H1 (cell line): ENCODE results near the gene PLPPR4. TPM values are rescaled to one million over a fixed set of nuclear protein-coding genes. Genes with fewer than 3 reads are reported as not detected.

ENCODE experiments used
- CTCF ChIA-PET: fragments of 300-600 bp; sonication (Branson Sonifier 250); formaldehyde crosslinking; loops from one replicate; lab custom pipeline; 2021; ENCODE audit not compliant: partially characterized antibody; lab: Charles Lee
- POLR2A ChIA-PET: fragments of 300-600 bp; sonication (Branson Sonifier 250); formaldehyde crosslinking; loops from one replicate; lab custom pipeline; 2021; ENCODE audit warnings: inconsistent platforms; ENCODE audit not compliant: partially characterized antibody; lab: Charles Lee
- DNase-seq, 2 experiments: peaks; one replicate each; pipeline versions ENCODE4 v3.0.0 to v3.0.0-alpha.2; 2010 to 2022; ENCODE audit warnings: low spot score in 2 of 2, low read depth in 1 of 2, mixed read lengths in 1 of 2
- FAIRE-seq: peaks from 2 replicates; lab custom pipeline; 2011; peaks lifted over from hg19 to GRCh38; lab: Jason Lieb, UNC
- H2AFZ ChIP-seq: 2 replicates; pipeline ENCODE4 v1.8.1; 2012; ENCODE audit warnings: low read length, inconsistent platforms
- H2AK5ac ChIP-seq: 2 replicates; pipeline ENCODE4 v1.6.1; 2013; ENCODE audit warnings: low read depth, low read length
- H2BK120ac ChIP-seq: replicated peaks from 2 replicates; pipeline ENCODE3; 2013; ENCODE audit warnings: low read depth, low read length, inconsistent platforms
- H2BK12ac ChIP-seq: 2 replicates; pipeline ENCODE4 v1.6.1; 2013; ENCODE audit warnings: low read depth, low read length
- H2BK15ac ChIP-seq: 2 replicates; pipeline ENCODE4 v1.6.1; 2013; ENCODE audit warnings: low read length
- H2BK20ac ChIP-seq: 2 replicates; pipeline ENCODE4 v1.6.1; 2013; ENCODE audit warnings: low read length
- H2BK5ac ChIP-seq: 2 replicates; pipeline ENCODE4 v1.6.1; 2013; ENCODE audit warnings: low read depth, low read length
- H3K14ac ChIP-seq: 2 replicates; pipeline ENCODE4 v1.6.1; 2013; ENCODE audit warnings: inconsistent platforms; ENCODE audit not compliant: insufficient read length
- H3K18ac ChIP-seq: 2 replicates; pipeline ENCODE4 v1.6.1; 2013; ENCODE audit warnings: low read length; ENCODE audit errors: extremely low read depth
- H3K23ac ChIP-seq: 2 replicates; pipeline ENCODE4 v1.6.1; 2013; ENCODE audit warnings: inconsistent platforms; ENCODE audit not compliant: insufficient read length
- H3K23me2 ChIP-seq: 2 replicates; pipeline ENCODE4 v1.6.1; 2013; ENCODE audit warnings: low read depth, low read length
- H3K27ac ChIP-seq: 2 replicates; pipeline ENCODE4 v1.6.1; 2011; ENCODE audit warnings: low read depth, low read length, inconsistent platforms
- H3K27me3 ChIP-seq, 4 experiments: replicated peaks in 1 of 4; 1 replicate in 1 of 4; 2 replicates in 3 of 4; pipeline versions ENCODE4 v1.6.1 to v1.8.1; 2011 to 2013; ENCODE audit warnings: low read length in 3 of 4, mild to moderate bottlenecking in 3 of 4, inconsistent platforms in 2 of 4, mixed read lengths in 2 of 4, moderate library complexity in 1 of 4; ENCODE audit not compliant: control insufficient read depth in 3 of 4, insufficient read depth in 3 of 4; ENCODE audit errors: extremely low read depth in 1 of 4
- H3K36me3 ChIP-seq, 4 experiments: 2 replicates each; pipeline versions ENCODE4 v1.6.1 to v1.8.1; 2011 to 2013; ENCODE audit warnings: mild to moderate bottlenecking in 4 of 4, low read length in 3 of 4, moderate library complexity in 2 of 4, control low read depth in 1 of 4, inconsistent platforms in 1 of 4; ENCODE audit not compliant: insufficient read depth in 4 of 4, control insufficient read depth in 2 of 4
- H3K4ac ChIP-seq: replicated peaks from 2 replicates; pipeline ENCODE3; 2013; ENCODE audit warnings: low read length, low read depth, mixed read lengths, inconsistent platforms; ENCODE audit not compliant: insufficient read length
- H3K4me1 ChIP-seq, 4 experiments: replicated peaks in 1 of 4; 1 replicate in 1 of 4; 2 replicates in 3 of 4; pipeline versions ENCODE4 v1.6.1 to v1.8.1; 2011 to 2013; ENCODE audit warnings: low read length in 3 of 4, inconsistent platforms in 2 of 4, mixed read lengths in 1 of 4; ENCODE audit not compliant: insufficient read depth in 4 of 4, control insufficient read depth in 3 of 4
- H3K4me2 ChIP-seq, 2 experiments: 2 replicates each; pipeline versions ENCODE4 v1.6.1 to v1.8.1; 2011 to 2013; ENCODE audit warnings: low read depth in 2 of 2, low read length in 2 of 2, control low read depth in 1 of 2, inconsistent platforms in 1 of 2, mild to moderate bottlenecking in 1 of 2; ENCODE audit not compliant: insufficient read depth in 1 of 2
- H3K4me3 ChIP-seq, 4 experiments: fragments of 200-600, 300-600 bp in 1 of 4; sonication (generic), shearing (Covaris generic), sonication (Bioruptor Twin) in 1 of 4; 2 replicates each; pipeline versions ENCODE4 v1.5.1 to v1.8.1; 2011 to 2016; ENCODE audit warnings: low read length in 4 of 4, low read depth in 3 of 4, control low read depth in 2 of 4, inconsistent platforms in 2 of 4, mild to moderate bottlenecking in 2 of 4, mixed read lengths in 1 of 4, moderate library complexity in 1 of 4; ENCODE audit not compliant: insufficient read depth in 2 of 4; ENCODE audit errors: extremely low read depth in 1 of 4
- H3K56ac ChIP-seq: replicated peaks from 2 replicates; pipeline ENCODE3; 2013; ENCODE audit warnings: low read depth, mild to moderate bottlenecking, mixed read lengths, low read length, inconsistent platforms; ENCODE audit not compliant: insufficient read length
- H3K79me1 ChIP-seq: 2 replicates; pipeline ENCODE4 v1.6.1; 2013; ENCODE audit warnings: low read depth, low read length, control low read depth
- H3K79me2 ChIP-seq, 2 experiments: 2 replicates each; pipeline versions ENCODE4 v1.6.1 to v1.8.1; 2012 to 2013; ENCODE audit warnings: low read length in 2 of 2, mild to moderate bottlenecking in 2 of 2, inconsistent platforms in 1 of 2; ENCODE audit not compliant: insufficient read depth in 2 of 2, control insufficient read depth in 1 of 2
- H3K9ac ChIP-seq, 4 experiments: replicated peaks in 1 of 4; 1 replicate in 1 of 4; 2 replicates in 3 of 4; pipeline versions ENCODE4 v1.6.1 to v1.8.1; 2011 to 2013; ENCODE audit warnings: low read depth in 3 of 4, low read length in 3 of 4, control low read depth in 2 of 4, mild to moderate bottlenecking in 2 of 4, moderate library complexity in 2 of 4, inconsistent platforms in 1 of 4; ENCODE audit errors: extremely low read depth in 1 of 4
- H3K9me3 ChIP-seq, 2 experiments: 2 replicates each; pipeline versions ENCODE4 v1.6.1 to v1.8.1; 2012 to 2013; ENCODE audit warnings: mild to moderate bottlenecking in 2 of 2, moderate library complexity in 2 of 2, control low read depth in 1 of 2, inconsistent platforms in 1 of 2, low read depth in 1 of 2, low read length in 1 of 2, mixed read lengths in 1 of 2; ENCODE audit not compliant: insufficient read depth in 2 of 2
- H4K20me1 ChIP-seq, 2 experiments: replicated peaks in 1 of 2; 2 replicates each; pipeline versions ENCODE3 to v1.8.1; 2011 to 2013; ENCODE audit warnings: inconsistent platforms in 2 of 2, low read length in 2 of 2, mild to moderate bottlenecking in 1 of 2; ENCODE audit not compliant: insufficient read depth in 2 of 2, control insufficient read depth in 1 of 2
- H4K5ac ChIP-seq: 2 replicates; pipeline ENCODE4 v1.6.1; 2013; ENCODE audit warnings: low read length, low read depth, mixed read lengths, inconsistent platforms; ENCODE audit not compliant: insufficient read length
- H4K8ac ChIP-seq: 2 replicates; pipeline ENCODE4 v1.8.0; 2013; ENCODE audit warnings: mild to moderate bottlenecking, moderate library complexity, low read length, inconsistent platforms; ENCODE audit not compliant: insufficient read depth; ENCODE audit errors: extremely low read depth
- H4K91ac ChIP-seq: replicated peaks from 2 replicates; pipeline ENCODE3; 2013; ENCODE audit warnings: low read length, mixed read lengths, inconsistent platforms; ENCODE audit not compliant: insufficient read length
- CREB1 ChIP-seq: IDR thresholded peaks from 2 replicates; pipeline ENCODE4 v1.6.1; 2012; ENCODE audit warnings: inconsistent platforms
- JUND ChIP-seq: IDR thresholded peaks from 2 replicates; pipeline ENCODE4 v1.6.1; 2011; ENCODE audit warnings: mild to moderate bottlenecking, improper control_type of control experiment, low read length
- SP2 ChIP-seq: IDR thresholded peaks from 2 replicates; pipeline ENCODE4 v1.6.1; 2012; ENCODE audit warnings: mild to moderate bottlenecking, low read length, inconsistent platforms
- TCF12 ChIP-seq: IDR thresholded peaks from 2 replicates; pipeline ENCODE4 v1.6.1; 2011; ENCODE audit warnings: low read depth, mild to moderate bottlenecking, low read length
- WGBS, 2 experiments: shearing (Covaris generic) in 1 of 2; methylation state at CpG; one replicate each; pipeline versions ENCODE4 v1.1.6 to v1.1.7; 2013 to 2015; ENCODE audit warnings: low lambda C conversion rate in 2 of 2, mixed read lengths in 2 of 2, inconsistent platforms in 1 of 2, low coverage in 1 of 2, missing lambda C conversion rate in 1 of 2; ENCODE audit not compliant: insufficient replicate concordance in 2 of 2, insufficient coverage in 1 of 2, insufficient read length in 1 of 2; ENCODE audit errors: extremely low coverage in 1 of 2, missing lambda C conversion rate in 1 of 2; 5-methylcytosine and 5-hydroxymethylcytosine counted together
- polyA plus RNA-seq, 7 experiments: library from polyadenylated mRNA; depleted of rRNA in 3 of 7; stranded (reverse) in 5 of 7; unstranded in 2 of 7; fragments of >200 nt in 5 of 7; fragments of 200-250 nt in 2 of 7; gene quantifications; 1 replicate in 5 of 7; 2 replicates in 1 of 7; 4 replicates in 1 of 7; pipeline versions ENCODE4 v1.2.1 to v1.2.3, GENCODE V29; 2011 to 2013; ENCODE audit warnings: missing spikeins in 2 of 7, mixed read lengths in 2 of 7
- total RNA-seq: library from RNA; stranded (reverse); fragmentation: NEBNext Ultra II Directional; extraction: Animal tissue kit (Norgen Biotek cat#: 25700); gene quantifications from 2 replicates; pipeline ENCODE4 v1.2.1, GENCODE V29; 2021

Gene PLPPR4
- total and polyA plus RNA-seq, 2 of the 8 experiments (the other 6 are each of a cell fraction or from before 2014, with no cell fraction given): 0.74 to 2.2 TPM

GRCh38 chr1:99331636-99332035 is 67.3 kb downstream of the PLPPR4 start:
- Histone ChIP-seq H2BK120ac (no peak overlapping the region), H2BK5ac (no peak overlapping the region), H4K8ac (no peak overlapping the region), H3K18ac (no peak overlapping the region), H3K4me2 (no peak overlapping the region), H3K27ac (no peak overlapping the region), H3K27me3 (no peaks in the 10 kb centered on the region), H3K79me1 (no peaks in the 10 kb centered on the region), H3K4me3 (no peak overlapping the region), H2BK20ac (no peak overlapping the region), H2AK5ac (no peak overlapping the region), H3K79me2 (no peaks in the 10 kb centered on the region), H4K91ac (no peak overlapping the region), H2BK15ac (no peak overlapping the region), H3K23ac (no peak overlapping the region), H2AFZ (no peak overlapping the region), H3K4ac (no peak overlapping the region), H3K9ac (no peak overlapping the region), H3K56ac (no peak overlapping the region), H3K9me3 (no peaks in the 10 kb centered on the region), H4K20me1 (no peaks in the 10 kb centered on the region), H3K14ac (no peak overlapping the region), H3K4me1 (peaks cover 0 to 10% (median 5%) of the 10 kb centered on the region in 4 experiments; a peak in 3 of 7 replicates), H3K36me3 (no peaks in the 10 kb centered on the region; a peak in 1 of 8 replicates), H3K23me2 (no peaks in the 10 kb centered on the region; the same call in 1 of the 2 replicates), H4K5ac (no peak overlapping the region), H2BK12ac (no peak overlapping the region)
- DNase-seq (no peak), FAIRE-seq (no peak)
- ChIA-PET CTCF (interaction anchor here (0.9 kb wide), 1 partner anchor 141 kb away, joined by 3 read pairs; no protein-coding TSS in a partner anchor), POLR2A (no interaction called here)
- TF ChIP-seq JUND: no peak
- no peak for TF ChIP-seq SP2
- TF ChIP-seq TCF12: no peak
- TF ChIP-seq CREB1: no peak
- WGBS, 2 experiments: 74% methylated on average over 2 of the region's 2 CpGs; no CpG with 5 or more reads in 1 of the 2 experiments
